Motor neuron (in vitro differentiated cells): ENCODE measurements around the gene NRXN3. TPM values are rescaled to one million over a fixed set of nuclear protein-coding genes. Genes with fewer than 3 reads are reported as not detected.

Experiments used
- ATAC-seq, 8 experiments: fragments of 200-7000 bp; cut with Tn5 transposase; replicated peaks in 6 of 8; 2 replicates each; pipeline ENCODE4 v1.8.0; 2021; ENCODE audit warnings: mild to moderate bottlenecking in 8 of 8, moderate library complexity in 8 of 8
- H3K27ac ChIP-seq, 2 donors: fragments of 250-450 bp; sonication (Bioruptor Pico); 2 replicates each; pipeline ENCODE4 v1.9.0; 2021; ENCODE audit warnings: antibody characterized with exemption in 2 of 2, mild to moderate bottlenecking in 2 of 2, moderate library complexity in 1 of 2
- H3K4me1 ChIP-seq, 2 donors: fragments of 250-450 bp; sonication (Bioruptor Pico); replicated peaks in 1 of 2; 2 replicates each; pipeline ENCODE4 v1.6.1; 2021; ENCODE audit warnings: antibody characterized with exemption in 2 of 2, mild to moderate bottlenecking in 2 of 2, moderate library complexity in 1 of 2
- H3K4me3 ChIP-seq, 5 donors: fragments of 250-450 bp; sonication (Bioruptor Pico); 2 replicates each; pipeline ENCODE4 v1.9.0; 2021; ENCODE audit warnings: antibody characterized with exemption in 5 of 5, mild to moderate bottlenecking in 5 of 5, moderate library complexity in 4 of 5
- whole genome bisulfite sequencing, 10 experiments: fragments of 450-650 bp; shearing (Covaris generic); methylation state at CpG; one replicate each; pipeline ENCODE4 v1.0.0; 2022; 5-methylcytosine and 5-hydroxymethylcytosine counted together
- in situ Hi-C, 9 experiments: fragments of 400-800 bp; cut with MboI; loops; one replicate each; pipeline ENCODE4 v1.15.0; 2021; ENCODE audit warnings: low sequenced_read_pairs in 9 of 9, low pct_unique_long_range_greater_than_20kb in 2 of 9; ENCODE audit not compliant: unreplicated experiment in 9 of 9
- total RNA-seq, 8 experiments: library from RNA; unstranded; fragments of 300-600 nt; gene quantifications; 2 replicates each; pipeline versions ENCODE4 v1.2.3 to v1.2.4, GENCODE V29; 2022

NRXN3 gene
- total RNA-seq, 8 experiments from 2014 or later = 1.1 to 16.5 (median 12.9) TPM

GRCh38 chr14:79466938-79467527 is 1296.9 kb downstream of the NRXN3 start:
- WGBS, 10 experiments = 22 to 96% (median 80%) methylated on average over 1 to 11 of the region's 13 CpGs; no CpG with 5 or more reads in 1 of the 10 experiments
- H3K4me1 ChIP-seq = peaks cover 0 to 29% of the 10 kb centered on the region in 2 donors
- no peak overlapping the region for H3K4me3 ChIP-seq
- in situ Hi-C loops = no loop called here
- no peak for ATAC-seq
- H3K27ac ChIP-seq = no peak overlapping the region

- 0 to 83% (median 64%) methylated on average over 1 to 2 of the region's 2 CpGs; no CpG with 5 or more reads in 3 of the 10 experiments for WGBS, 10 experiments
- no peak overlapping the region for H3K4me3 ChIP-seq
- peaks cover 0 to 35% of the 10 kb centered on the region in 2 donors for H3K4me1 ChIP-seq
- in situ Hi-C loops = no loop called here
- ATAC-seq = peak in 3 of 8 experiments; percentile 36 to 84 (median 37)
- H3K27ac ChIP-seq = no peak overlapping the region
These were observed 1297.7 kb downstream of the NRXN3 start for GRCh38 chr14:79467835-79468234.

GRCh38 chr14:79468486-79468885 is 1298.3 kb downstream of the NRXN3 start:
- Histone ChIP-seq H3K4me3 (no peak overlapping the region), H3K4me1 (peaks cover 0 to 41% of the 10 kb centered on the region in 2 donors), H3K27ac (no peak overlapping the region)
- WGBS, 10 experiments = 6 to 95% (median 76%) methylated on average over 1 to 3 of the region's 3 CpGs; no CpG with 5 or more reads in 4 of the 10 experiments
- in situ Hi-C loops = no loop called here
- no peak for ATAC-seq

GRCh38 chr14:79473651-79474050 is 1303.5 kb downstream of the NRXN3 start:
- WGBS, 10 experiments = 0 to 80% (median 56%) methylated on average over 1 to 5 of the region's 5 CpGs; no CpG with 5 or more reads in 2 of the 10 experiments
- in situ Hi-C loops = no loop called here
- H3K4me3 ChIP-seq = no peak overlapping the region
- no peak overlapping the region for H3K27ac ChIP-seq
- ATAC-seq = no peak
- peaks cover 3 to 49% of the 10 kb centered on the region in 2 donors for H3K4me1 ChIP-seq

- H3K4me1 ChIP-seq = peaks cover 3 to 40% of the 10 kb centered on the region in 2 donors
- H3K27ac ChIP-seq = no peak overlapping the region
- H3K4me3 ChIP-seq = no peak overlapping the region
- peak in 5 of 8 experiments; percentile 91 to 97 (median 95) for ATAC-seq
- in situ Hi-C loops = no loop called here
- WGBS, 10 experiments = 0 to 63% (median 33%) methylated on average over 1 to 6 of the region's 6 CpGs; no CpG with 5 or more reads in 1 of the 10 experiments
These were observed 1305.8 kb downstream of the NRXN3 start for GRCh38 chr14:79475887-79476532.

- Histone ChIP-seq H3K4me3 (no peak overlapping the region), H3K27ac (no peak overlapping the region), H3K4me1 (peaks cover 3 to 40% of the 10 kb centered on the region in 2 donors)
- in situ Hi-C loops = no loop called here
- peak in 1 of 8 experiments; percentile 12 for ATAC-seq
- WGBS, 10 experiments = 0 to 100% (median 78%) methylated on average over 1 to 2 of the region's 2 CpGs
These were observed 1306.4 kb downstream of the NRXN3 start for GRCh38 chr14:79476552-79476951.

GRCh38 chr14:79480212-79480611 is 1310.0 kb downstream of the NRXN3 start:
- H3K4me3 ChIP-seq = no peak overlapping the region
- peaks cover 3 to 28% of the 10 kb centered on the region in 2 donors for H3K4me1 ChIP-seq
- 8 to 100% (median 76%) methylated on average over 1 to 5 of the region's 5 CpGs; no CpG with 5 or more reads in 1 of the 10 experiments for WGBS, 10 experiments
- in situ Hi-C loops = no loop called here
- H3K27ac ChIP-seq = no peak overlapping the region
- ATAC-seq = no peak

- WGBS, 10 experiments = 0 to 100% (median 45%) methylated on average over 1 of the region's 1 CpG; no CpG with 5 or more reads in 4 of the 10 experiments
- H3K27ac ChIP-seq = no peak overlapping the region
- ATAC-seq = no peak
- no peak overlapping the region for H3K4me3 ChIP-seq
- H3K4me1 ChIP-seq = peaks cover 0 to 13% of the 10 kb centered on the region in 2 donors
- in situ Hi-C loops = no loop called here
These were observed 1312.7 kb downstream of the NRXN3 start for GRCh38 chr14:79482825-79483224.

GRCh38 chr14:79483477-79484388 is 1313.6 kb downstream of the NRXN3 start:
- in situ Hi-C loops = no loop called here
- WGBS, 10 experiments = 0 to 92% (median 43%) methylated on average over 1 to 5 of the region's 7 CpGs; no CpG with 5 or more reads in 3 of the 10 experiments
- ATAC-seq = peak in 7 of 8 experiments; percentile 56 to 81 (median 74)
- no peak overlapping the region for H3K27ac ChIP-seq
- H3K4me1 ChIP-seq = peaks cover 0 to 16% of the 10 kb centered on the region in 2 donors
- H3K4me3 ChIP-seq = no peak overlapping the region

GRCh38 chr14:79487632-79488031 is 1317.5 kb downstream of the NRXN3 start:
- Histone ChIP-seq H3K27ac (peak overlapping the region in 1 of 2 donors; percentile 35), H3K4me3 (no peak overlapping the region), H3K4me1 (peaks cover under 1 to 16% of the 10 kb centered on the region in 2 donors)
- in situ Hi-C loops = no loop called here
- 0 to 86% (median 20%) methylated on average over 1 of the region's 1 CpG; no CpG with 5 or more reads in 6 of the 10 experiments for WGBS, 10 experiments
- no peak for ATAC-seq

- H3K4me1 ChIP-seq = peaks cover 10 to 17% of the 10 kb centered on the region in 2 donors
- in situ Hi-C loops = no loop called here
- ATAC-seq = no peak
- WGBS, 10 experiments = 0 to 100% (median 100%) methylated on average over 1 of the region's 1 CpG; no CpG with 5 or more reads in 7 of the 10 experiments
- no peak overlapping the region for H3K4me3 ChIP-seq
- H3K27ac ChIP-seq = no peak overlapping the region
These were observed 1321.0 kb downstream of the NRXN3 start for GRCh38 chr14:79491161-79491560.

GRCh38 chr14:79493081-79493645 is 1323.0 kb downstream of the NRXN3 start:
- Histone ChIP-seq H3K4me1 (peaks cover 10% of the 10 kb centered on the region in 2 donors), H3K4me3 (no peak overlapping the region), H3K27ac (no peak overlapping the region)
- in situ Hi-C loops = no loop called here
- peak in 3 of 8 experiments; percentile 66 to 69 (median 67) for ATAC-seq
- WGBS, 10 experiments = 0 to 100% (median 33%) methylated on average over 1 to 3 of the region's 3 CpGs; no CpG with 5 or more reads in 1 of the 10 experiments
